Esophagus squamous epithelium (tissue), 5 donors: ENCODE measurements around the gene SSH3. TPM values are rescaled to one million over a fixed set of nuclear protein-coding genes. Genes with fewer than 3 reads are reported as not detected.

Experiments
- DNase-seq: peaks from one replicate; lab custom pipeline; 2025; lab: John Stamatoyannopoulos, UW
- H3K27ac ChIP-seq, 4 donors: fragments of 200-600 bp; sonication (generic); one replicate each; pipeline ENCODE4 v1.5.1; 2016 to 2019; ENCODE audit warnings: mild to moderate bottlenecking in 1 of 4
- H3K27me3 ChIP-seq, 4 donors: fragments of 200-600 bp; sonication (generic); 1 replicate in 3 of 4; 2 replicates in 1 of 4; pipeline versions ENCODE4 v1.5.1 to v1.6.0; 2017 to 2021; ENCODE audit warnings: antibody characterized with exemption in 1 of 4
- H3K36me3 ChIP-seq, 3 donors: fragments of 200-600 bp; sonication (generic); one replicate each; pipeline ENCODE4 v1.5.1; 2016 to 2019
- H3K4me1 ChIP-seq, 3 donors: fragments of 200-600 bp; sonication (generic); one replicate each; pipeline ENCODE4 v1.5.1; 2017 to 2019
- H3K4me3 ChIP-seq, 4 donors: fragments of 200-600 bp; sonication (generic); 1 replicate in 3 of 4; 2 replicates in 1 of 4; pipeline ENCODE4 v1.5.1; 2016 to 2019; ENCODE audit warnings: mild to moderate bottlenecking in 2 of 4, moderate library complexity in 1 of 4
- H3K9me3 ChIP-seq, 3 donors: fragments of 200-600 bp; sonication (generic); one replicate each; pipeline ENCODE4 v1.5.1; 2016 to 2019
- CTCF ChIP-seq, 6 experiments: fragments of 450-650 bp in 4 of 6; fragments of 200-600 bp in 2 of 6; sonication (generic) in 2 of 6; IDR thresholded peaks; one replicate each; pipeline ENCODE4 v1.5.1; 2016 to 2019; ENCODE audit warnings: antibody characterized with exemption in 6 of 6, mild to moderate bottlenecking in 4 of 6, moderate library complexity in 4 of 6
- POLR2A ChIP-seq, 4 donors: fragments of 450-650 bp; IDR thresholded peaks; one replicate each; pipeline ENCODE4 v1.6.1; 2017; ENCODE audit warnings: antibody characterized with exemption in 4 of 4, mild to moderate bottlenecking in 4 of 4, moderate library complexity in 3 of 4
- WGBS, 2 donors: methylation state at CpG; one replicate each; pipeline ENCODE4 v1.1.5; 2018; 5-methylcytosine and 5-hydroxymethylcytosine counted together
- intact Hi-C: fragments of 100-400 bp; cut with DNase I; formaldehyde crosslinking; loops from one replicate; pipeline ENCODE4 v1.15.0; 2022
- total RNA-seq, 4 donors: library from RNA; depleted of rRNA; stranded (reverse); fragments of >200 nt; gene quantifications; one replicate each; pipeline ENCODE4 v1.1.0, GENCODE V29; 2016
- donor health status: DM: yes; HTN: yes; CAD: no.

The SSH3 gene
- total RNA-seq, 4 donors from 2014 or later, result 51.4 to 78.4 (median 64.8) TPM

- Histone ChIP-seq H3K4me1 (peaks cover 30 to 46% (median 34%) of the 10 kb centered on the region in 3 donors), H3K27ac (no peak overlapping the region), H3K9me3 (peaks cover 0 to 3% (median 2%) of the 10 kb centered on the region in 3 donors), H3K36me3 (peaks cover 29 to 62% (median 40%) of the 10 kb centered on the region in 3 donors), H3K4me3 (no peak overlapping the region), H3K27me3 (no peaks in the 10 kb centered on the region)
- 89 to 93% methylated on average over 3 to 14 of the region's 22 CpGs for WGBS, 2 donors
- intact Hi-C loops, result no loop called here
- TF ChIP-seq POLR2A (IDR thresholded peaks at IDR 0.05) (no peak), CTCF (IDR thresholded peaks at IDR 0.05) (no peak)
- no peak for DNase-seq
Observed at GRCh38 chr11:67300756-67301312, 2.5 kb upstream of the SSH3 start.

GRCh38 chr11:67301313-67301921 lies 1.9 kb upstream of the SSH3 start:
- no peak for TF ChIP-seq POLR2A (IDR thresholded peaks at IDR 0.05)
- TF ChIP-seq CTCF (IDR thresholded peaks at IDR 0.05), result no peak
- Histone ChIP-seq H3K27me3 (no peaks in the 10 kb centered on the region), H3K9me3 (no peaks in the 10 kb centered on the region), H3K36me3 (peaks cover 29 to 58% (median 40%) of the 10 kb centered on the region in 3 donors), H3K4me3 (peak overlapping the region in 2 of 4 donors; percentile 88), H3K4me1 (peaks cover 30 to 47% (median 34%) of the 10 kb centered on the region in 3 donors), H3K27ac (peak overlapping the region; percentile 90 to 95 (median 92))
- DNase-seq, result no peak
- intact Hi-C loops, result no loop called here
- WGBS, 2 donors, result 93 to 100% methylated on average over 2 to 15 of the region's 28 CpGs

GRCh38 chr11:67301951-67302516 lies 1.3 kb upstream of the SSH3 start:
- intact Hi-C loops, result no loop called here
- Histone ChIP-seq H3K27ac (peak overlapping the region; percentile 90 to 95 (median 92)), H3K4me3 (peak overlapping the region in 3 of 4 donors; percentile 56 to 88 (median 88)), H3K9me3 (no peaks in the 10 kb centered on the region), H3K4me1 (peaks cover 30 to 47% (median 34%) of the 10 kb centered on the region in 3 donors), H3K27me3 (no peaks in the 10 kb centered on the region), H3K36me3 (peaks cover 29 to 58% (median 34%) of the 10 kb centered on the region in 3 donors)
- no peak for DNase-seq
- 60 to 83% methylated on average over 2 of the region's 15 CpGs for WGBS, 2 donors
- TF ChIP-seq CTCF (IDR thresholded peaks at IDR 0.05) (no peak), POLR2A (IDR thresholded peaks at IDR 0.05) (peak in 1 of 4 donors; percentile 38)

GRCh38 chr11:67302571-67303131 lies 679 bp upstream of the SSH3 start:
- intact Hi-C loops, result no loop called here
- H3K36me3 ChIP-seq, result peaks cover 29 to 58% (median 32%) of the 10 kb centered on the region in 3 donors
- no peak for TF ChIP-seq POLR2A (IDR thresholded peaks at IDR 0.05)
- TF ChIP-seq CTCF (IDR thresholded peaks at IDR 0.05), result no peak
- 24% methylated on average over 13 of the region's 23 CpGs; no CpG with 5 or more reads in 1 of the 2 donors for WGBS, 2 donors
- peak overlapping the region; percentile 90 to 95 (median 92) for H3K27ac ChIP-seq
- peaks cover 30 to 51% (median 34%) of the 10 kb centered on the region in 3 donors for H3K4me1 ChIP-seq
- peak overlapping the region; percentile 56 to 88 (median 82) for H3K4me3 ChIP-seq
- no peaks in the 10 kb centered on the region for H3K9me3 ChIP-seq
- no peaks in the 10 kb centered on the region for H3K27me3 ChIP-seq
- no peak for DNase-seq
